Measurements from ENCODE around the gene ITIH4. TPM values are rescaled to one million over a fixed set of nuclear protein-coding genes. Genes with fewer than 3 reads are reported as not detected.
"Not testable (repeated sequence)": the region's sequence is repeated elsewhere in the genome, so short reads cannot be mapped to it uniquely, and the experiment has no call there.

ITIH4 gene
- total RNA-seq, 4 donors from 2014 or later = 1.2 to 7.0 (median 3.4) TPM

DNA sequence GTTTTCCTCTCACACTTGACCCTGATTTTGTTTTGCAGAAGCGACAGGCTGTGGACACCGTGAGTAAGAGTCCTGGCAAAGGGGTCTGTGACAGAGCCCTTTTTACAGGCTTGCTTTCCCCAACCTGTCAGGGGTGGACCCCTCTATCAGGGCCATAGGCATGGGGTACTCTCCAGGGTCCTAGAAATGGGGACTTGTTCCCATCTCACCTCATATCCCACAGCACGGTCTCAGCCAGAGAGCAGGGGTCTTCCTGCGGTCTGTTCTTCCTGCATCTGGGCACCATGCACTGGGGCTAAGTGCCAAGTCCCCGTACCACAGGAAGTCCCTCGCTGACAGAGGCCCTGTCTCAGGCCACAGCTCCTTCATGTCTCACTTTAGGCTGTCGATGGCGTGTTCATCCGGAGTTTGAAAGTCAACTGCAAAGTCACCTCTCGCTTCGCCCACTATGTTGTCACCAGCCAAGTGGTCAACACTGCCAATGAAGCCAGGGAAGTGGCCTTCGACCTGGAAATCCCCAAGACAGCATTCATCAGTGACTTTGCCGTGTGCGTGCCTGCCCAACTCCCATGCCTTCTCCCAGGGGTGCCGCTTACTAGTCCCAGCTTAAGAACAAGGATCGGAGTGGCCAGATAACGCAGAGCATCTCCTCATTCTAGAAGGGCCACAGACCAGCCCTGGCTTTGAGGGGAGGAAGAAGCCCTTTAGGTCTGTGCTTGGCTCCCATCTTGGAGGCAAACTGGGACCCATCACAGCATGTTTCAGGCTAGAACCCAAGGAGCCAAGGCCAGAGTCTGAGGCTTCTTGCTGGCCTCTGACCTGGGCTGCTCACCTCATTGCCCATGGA, 52.3 kb downstream of the ITIH4 start:
- WGBS, 2 donors (ENCODE audit: low coverage in 1 of 2) = 59% methylated on average over 4 to 8 of the region's 17 CpGs
- Histone ChIP-seq H3K27me3 (peaks cover 8% of the 10 kb centered on the region), H3K36me3 (no peaks in the 10 kb centered on the region), H3K4me3 (no peak overlapping the region), H3K4me1 (no peaks in the 10 kb centered on the region), H3K27ac (no peak overlapping the region), H3K9me3 (no peaks in the 10 kb centered on the region)
- TF ChIP-seq POLR2AphosphoS5 (IDR thresholded peaks at IDR 0.05) = no peak
- TF ChIP-seq, protein P1, sequence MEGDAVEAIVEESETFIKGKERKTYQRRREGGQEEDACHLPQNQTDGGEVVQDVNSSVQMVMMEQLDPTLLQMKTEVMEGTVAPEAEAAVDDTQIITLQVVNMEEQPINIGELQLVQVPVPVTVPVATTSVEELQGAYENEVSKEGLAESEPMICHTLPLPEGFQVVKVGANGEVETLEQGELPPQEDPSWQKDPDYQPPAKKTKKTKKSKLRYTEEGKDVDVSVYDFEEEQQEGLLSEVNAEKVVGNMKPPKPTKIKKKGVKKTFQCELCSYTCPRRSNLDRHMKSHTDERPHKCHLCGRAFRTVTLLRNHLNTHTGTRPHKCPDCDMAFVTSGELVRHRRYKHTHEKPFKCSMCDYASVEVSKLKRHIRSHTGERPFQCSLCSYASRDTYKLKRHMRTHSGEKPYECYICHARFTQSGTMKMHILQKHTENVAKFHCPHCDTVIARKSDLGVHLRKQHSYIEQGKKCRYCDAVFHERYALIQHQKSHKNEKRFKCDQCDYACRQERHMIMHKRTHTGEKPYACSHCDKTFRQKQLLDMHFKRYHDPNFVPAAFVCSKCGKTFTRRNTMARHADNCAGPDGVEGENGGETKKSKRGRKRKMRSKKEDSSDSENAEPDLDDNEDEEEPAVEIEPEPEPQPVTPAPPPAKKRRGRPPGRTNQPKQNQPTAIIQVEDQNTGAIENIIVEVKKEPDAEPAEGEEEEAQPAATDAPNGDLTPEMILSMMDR (IDR thresholded peaks at IDR 0.05) = no peak
- TF ChIP-seq POLR2A (IDR thresholded peaks at IDR 0.05) = no peak
- TF ChIP-seq EP300 (IDR thresholded peaks at IDR 0.05) = no peak
- no peak for ATAC-seq

DNA sequence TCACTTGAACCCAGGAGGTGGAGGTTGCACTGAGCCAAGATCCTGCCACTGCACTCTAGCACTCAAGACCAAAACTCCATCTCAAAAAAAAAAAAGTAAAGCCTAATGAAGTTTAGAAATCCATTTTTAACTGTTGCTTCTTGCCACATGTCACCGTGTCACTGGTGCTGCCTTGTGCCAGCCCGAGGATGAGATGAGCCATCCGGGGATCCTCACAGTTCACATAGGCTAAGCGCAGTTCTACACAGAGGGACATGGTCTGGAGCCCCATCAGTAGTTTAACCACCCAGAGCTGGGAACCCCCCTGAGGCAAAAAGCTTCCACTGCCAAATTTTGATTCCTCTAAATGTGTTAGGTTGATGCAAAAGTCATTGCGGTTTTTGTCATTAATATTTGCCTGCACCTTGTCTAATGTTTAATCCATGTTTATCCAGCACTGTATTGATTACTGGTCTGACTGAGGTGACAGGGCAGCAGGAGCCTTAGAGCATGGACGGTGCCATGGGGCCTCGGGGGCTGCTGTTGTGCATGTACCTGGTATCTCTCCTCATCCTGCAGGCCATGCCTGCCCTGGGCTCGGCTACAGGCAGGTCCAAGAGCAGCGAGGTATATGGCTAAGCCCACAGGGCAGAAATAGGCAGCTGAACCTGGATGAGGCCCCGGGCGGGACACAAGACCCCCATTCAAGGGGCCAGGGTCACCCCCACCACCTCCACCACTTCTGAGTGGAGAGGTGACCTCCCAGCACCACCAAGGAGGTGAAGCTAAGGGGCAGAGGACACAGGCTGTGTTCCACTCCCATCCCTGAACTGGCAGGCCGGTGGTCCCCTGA, 53.1 kb downstream of the ITIH4 start, which contains the start of gene ITIH1:
ITIH1 (plus strand) TSS at position 473 of the 832 bp plus-strand sequence; CDS start at position 490, 17 bp downstream.
- no peaks in the 10 kb centered on the region for H3K4me1 ChIP-seq
- no peak within 1 kb of the TSS for H3K4me3 ChIP-seq
- H3K9me3 ChIP-seq = no peaks in the 10 kb centered on the region
- H3K27me3 ChIP-seq = peaks cover 4% of the 10 kb centered on the region
- TF ChIP-seq POLR2A (IDR thresholded peaks at IDR 0.05) (no peak), POLR2AphosphoS5 (IDR thresholded peaks at IDR 0.05) (no peak), EP300 (IDR thresholded peaks at IDR 0.05) (no peak)
- TF ChIP-seq, protein P1 (IDR thresholded peaks at IDR 0.05) = no peak
- ATAC-seq = no peak
- H3K27ac ChIP-seq = no peak within 1 kb of the TSS
- H3K36me3 ChIP-seq = no peaks in the 10 kb centered on the region
- WGBS, 2 donors (ENCODE audit: low coverage in 1 of 2) = 79 to 88% methylated on average over 5 of the region's 12 CpGs

DNA sequence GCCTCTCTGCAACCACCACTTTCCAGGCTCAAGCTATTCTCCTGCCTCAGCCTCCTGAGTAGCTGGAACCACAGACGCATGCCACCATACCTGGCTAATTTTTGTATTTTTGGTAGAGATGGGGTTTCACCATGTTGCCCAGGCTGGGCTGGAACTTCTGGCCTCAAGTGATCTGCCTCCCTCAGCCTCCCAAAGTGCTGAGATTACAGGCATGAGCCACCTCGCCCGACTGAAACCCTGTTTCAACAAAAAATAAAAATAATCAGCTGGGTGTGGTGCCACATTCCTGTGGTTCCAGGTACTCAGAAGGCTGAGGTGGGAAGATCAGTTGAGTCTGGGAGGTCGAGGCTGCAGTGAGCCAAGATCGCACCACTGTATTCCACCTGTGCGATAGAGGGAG, 54.0 kb downstream of the ITIH4 start:
- not testable (repeated sequence) for H3K4me1 ChIP-seq, H3K27ac ChIP-seq, H3K27me3 ChIP-seq, H3K36me3 ChIP-seq, ATAC-seq, H3K9me3 ChIP-seq, H3K4me3 ChIP-seq
- WGBS, 2 donors (ENCODE audit: low coverage in 1 of 2) = 89% methylated on average over 3 of the region's 6 CpGs; no CpG with 5 or more reads in 1 of the 2 donors

DNA sequence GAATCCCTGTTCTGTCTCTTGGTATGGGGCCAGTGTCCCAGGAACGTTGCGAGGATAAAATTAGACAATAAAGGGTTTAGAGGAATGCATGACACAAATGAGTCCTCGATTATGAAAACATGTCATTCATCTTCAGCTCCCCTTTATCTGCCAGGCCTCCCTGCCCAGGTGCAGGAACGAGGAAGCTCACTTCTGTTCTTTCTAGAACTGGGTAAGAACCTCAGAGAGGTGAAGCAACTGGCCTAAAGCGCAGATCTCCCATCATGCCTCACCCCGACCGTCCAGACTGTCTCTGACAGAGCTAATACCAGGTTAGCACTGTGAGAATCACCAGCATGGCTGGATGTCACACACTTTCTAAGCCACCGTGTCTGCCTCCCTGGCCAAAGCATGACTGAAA, 54.6 kb downstream of the ITIH4 start:
- 44 to 53% methylated on average over 2 to 8 of the region's 8 CpGs for WGBS, 2 donors (ENCODE audit: low coverage in 1 of 2)

More for the DNA sequence above, 54.6 kb downstream of the ITIH4 start:
- Histone ChIP-seq H3K4me1 (peaks cover 0 to 7% (median 0%) of the 10 kb centered on the region in 3 donors), H3K27ac (no peak overlapping the region), H3K36me3 (no peaks in the 10 kb centered on the region), H3K27me3 (no peaks in the 10 kb centered on the region), H3K9me3 (no peaks in the 10 kb centered on the region), H3K4me3 (no peak overlapping the region)
- TF ChIP-seq POLR2A (IDR thresholded peaks at IDR 0.05) = no peak
- no peak for TF ChIP-seq POLR2AphosphoS5 (IDR thresholded peaks at IDR 0.05)
- no peak for TF ChIP-seq EP300 (IDR thresholded peaks at IDR 0.05)
- TF ChIP-seq, protein P1 (IDR thresholded peaks at IDR 0.05) = no peak
- no peak for ATAC-seq
